Posterior vena cava (tissue), 2 donors: ENCODE data around the gene MRGPRX3. TPM values are rescaled to one million over a fixed set of nuclear protein-coding genes. Genes with fewer than 3 reads are reported as not detected.

Experiments
- DNase-seq: peaks from one replicate; pipeline ENCODE4 v3.0.0-alpha.2; 2020; ENCODE audit warnings: low spot score
- intact Hi-C, 2 donors: fragments of 100-400 bp; cut with DNase I; formaldehyde crosslinking; loops; one replicate each; pipeline versions ENCODE4 v1.14.1 to v1.14.2; 2022 to 2023
- total RNA-seq, 2 donors: library from RNA; stranded (reverse); fragmentation: NEBNext Ultra II Directional; extraction: Animal tissue kit (Norgen Biotek cat#: 25700); gene quantifications; one replicate each; pipeline ENCODE4 v1.2.1, GENCODE V29; 2021
- donor health status: DM: yes; HTN: yes; CAD: no.
- donor health status: DM: yes; HTN: yes; CAD: no.

Gene MRGPRX3
- total RNA-seq, 2 donors from 2014 or later, result not detected

DNA sequence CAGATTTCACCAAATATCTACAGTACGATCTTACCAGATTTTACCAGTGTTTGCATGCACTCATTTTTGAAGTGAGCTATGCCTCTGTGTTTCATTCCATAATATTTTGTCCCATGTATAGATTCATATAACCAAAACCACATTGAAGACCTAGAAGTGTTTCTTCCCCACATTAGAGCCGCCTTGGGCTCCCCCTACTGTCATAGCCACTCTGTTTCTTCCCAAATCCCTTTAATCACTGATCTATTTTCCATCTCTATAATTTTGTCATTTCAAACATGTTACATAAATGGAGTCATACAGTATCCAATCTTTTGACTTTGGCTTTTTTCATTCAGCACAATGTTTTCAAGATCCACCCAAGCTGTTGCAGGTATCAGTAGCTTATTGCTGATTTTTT lies 12.7 kb downstream of the MRGPRX3 start:
- intact Hi-C loops, result no loop called here

GRCh38 chr11:18145837-18146236 lies 13.5 kb downstream of the MRGPRX3 start:
- intact Hi-C loops, result no loop called here
- DNase-seq, result no peak

More for the DNA sequence above, 12.7 kb downstream of the MRGPRX3 start:
- no peak for DNase-seq

- DNase-seq, result no peak
- intact Hi-C loops, result no loop called here
Observed at GRCh38 chr11:18151581-18151980, 19.2 kb downstream of the MRGPRX3 start.

- no peak for DNase-seq
- intact Hi-C loops, result no loop called here
Observed at GRCh38 chr11:18168372-18168771, 36.0 kb downstream of the MRGPRX3 start.

- intact Hi-C loops, result no loop called here
- DNase-seq, result no peak
Observed at GRCh38 chr11:18171377-18172000, 39.1 kb downstream of the MRGPRX3 start.

GRCh38 chr11:18172666-18173065 lies 40.3 kb downstream of the MRGPRX3 start, which contains the start of gene MRGPRX4:
MRGPRX4 (plus strand) TSS chr11:18172837; CDS start chr11:18173257, 420 bp downstream.
- intact Hi-C loops, result no loop called here
- no peak for DNase-seq

GRCh38 chr11:18173225-18173866 lies 41.0 kb downstream of the MRGPRX3 start:
- no peak for DNase-seq
- intact Hi-C loops, result no loop called here

Other genes starting within 250 kb of the MRGPRX3 start
- gene SERGEF, start 119.5 kb upstream of the MRGPRX3 start, total RNA-seq, result 10 to 100 TPM; 32.6 to 37.9 TPM
- gene TPH1, start 86.3 kb upstream of the MRGPRX3 start, total RNA-seq, result under 1 TPM; 0.33 to 0.65 TPM
- gene SAAL1, start 26.5 kb upstream of the MRGPRX3 start, total RNA-seq, result 10 to 100 TPM in 1 of 2 donors, 1 to 10 TPM in 1; 9.9 to 10.2 TPM
- gene MRGPRX4, start 40.3 kb downstream of the MRGPRX3 start, total RNA-seq, result not detected
- gene SAA4, start 104.2 kb downstream of the MRGPRX3 start, total RNA-seq, result under 1 TPM in 1 of 2 donors, not detected in 1; 0.38 TPM
- gene SAA2, start 116.1 kb downstream of the MRGPRX3 start, total RNA-seq, result 10 to 100 TPM; 41.4 to 57.1 TPM
- gene SAA1, start 133.7 kb downstream of the MRGPRX3 start, total RNA-seq, result 100 to 1,000 TPM; 209 to 324 TPM
- 10 to 100 TPM; 12.8 to 16.4 TPM for gene HPS5, start 189.6 kb downstream of the MRGPRX3 start, total RNA-seq
- 10 to 100 TPM; 38.6 to 39.1 TPM for gene GTF2H1, start 190.0 kb downstream of the MRGPRX3 start, total RNA-seq